ENCODE results near the gene POTEF.
"Not testable (repeated sequence)": the region's sequence is repeated elsewhere in the genome, so short reads cannot be mapped to it uniquely, and the experiment has no call there.

DNA sequence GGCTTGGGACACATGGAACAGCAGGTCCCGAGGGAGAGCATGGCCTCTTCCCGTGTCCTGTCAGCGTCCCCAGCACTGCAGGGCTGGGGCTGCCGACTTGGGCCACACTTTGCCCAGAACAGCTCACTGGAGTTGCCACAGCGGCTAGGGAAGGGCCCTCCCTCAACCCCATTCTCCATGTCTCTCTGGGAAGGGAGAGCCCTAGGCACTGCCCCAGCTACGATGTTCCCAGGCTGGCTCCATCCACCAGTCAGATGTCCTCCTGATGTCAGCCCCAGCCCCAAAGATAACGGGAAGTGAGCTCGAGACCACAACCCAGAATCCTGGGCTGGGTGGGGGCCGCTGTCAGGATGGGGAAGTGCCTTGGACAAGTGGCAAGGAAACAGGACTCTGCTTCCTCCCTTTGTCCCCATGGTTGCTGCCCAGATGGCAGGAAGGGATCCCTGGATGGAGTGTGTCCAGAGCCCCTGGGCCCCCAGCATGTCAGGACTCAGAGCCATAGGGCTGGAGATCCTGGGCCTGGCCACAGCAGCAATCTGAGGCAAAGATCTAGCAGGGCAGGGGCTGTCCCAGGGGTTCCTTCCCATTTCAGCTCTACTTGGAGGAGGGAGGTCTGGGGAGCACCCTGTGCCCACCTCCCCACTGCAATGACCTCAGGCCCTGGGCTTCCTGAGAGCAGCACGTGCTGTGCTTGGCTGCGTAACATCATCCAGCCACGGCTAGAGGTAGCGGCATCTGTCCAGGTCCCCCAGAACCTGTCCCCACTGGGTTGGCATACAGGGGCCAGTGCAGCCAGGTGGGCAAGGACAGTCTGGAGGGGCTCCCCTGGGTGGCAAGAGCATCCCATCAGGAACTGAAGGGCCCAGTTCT is 13.6 kb upstream of the POTEF start:
- not testable (repeated sequence) for TF ChIP-seq POLR2A (IDR thresholded peaks at IDR 0.05; ENCODE audit: low read depth, low read length); TAF1 (IDR thresholded peaks at IDR 0.05; ENCODE audit: low read depth, low read length); SPI1 (IDR thresholded peaks at IDR 0.05; ENCODE audit: low read depth, low read length); POLR2AphosphoS5 (IDR thresholded peaks at IDR 0.05; ENCODE audit: low read depth, low read length); POU2F2 (IDR thresholded peaks at IDR 0.05; ENCODE audit: low read depth, low read length); PAX5 (IDR thresholded peaks at IDR 0.05; ENCODE audit: insufficient read depth, low read length, severe bottlenecking)

All from GM12891 (cell line).